GM12873 (cell line): ENCODE measurements around the gene STON2.

Experiments used
- CTCF ChIP-seq: IDR thresholded peaks from 2 replicates; pipeline ENCODE4 v1.5.1; 2012; ENCODE audit warnings: low read depth, mild to moderate bottlenecking, moderate library complexity, low read length, control low read depth; ENCODE audit not compliant: insufficient read depth; ENCODE audit errors: missing control alignments

Gene STON2

GRCh38 chr14:81400852-81401251, 728 bp upstream of the STON2 start:
- TF ChIP-seq CTCF: no peak

- no peak for TF ChIP-seq CTCF
Measured at GRCh38 chr14:81398196-81398891, 1.8 kb downstream of the STON2 start.

- no peak for TF ChIP-seq CTCF
Measured at GRCh38 chr14:81396113-81396512, 4.0 kb downstream of the STON2 start.

GRCh38 chr14:81394739-81395138, 5.4 kb downstream of the STON2 start:
- no peak for TF ChIP-seq CTCF

- TF ChIP-seq CTCF: no peak
Measured at GRCh38 chr14:81392976-81393643, 7.0 kb downstream of the STON2 start.

GRCh38 chr14:81392052-81392451, 8.1 kb downstream of the STON2 start:
- TF ChIP-seq CTCF: no peak

GRCh38 chr14:81390696-81391095, 9.4 kb downstream of the STON2 start:
- no peak for TF ChIP-seq CTCF
